Heart right ventricle (tissue), 16 donors: ENCODE results near the gene GFPT2. TPM values are rescaled to one million over a fixed set of nuclear protein-coding genes. Genes with fewer than 3 reads are reported as not detected.

Source experiments
- ATAC-seq, 8 donors: fragments of 200-7000 bp; cut with Tn5 transposase; one replicate each; pipeline ENCODE4 v1.9.1; 2020; ENCODE audit warnings: mild to moderate bottlenecking in 8 of 8, moderate library complexity in 8 of 8, moderate number of reproducible peaks in 1 of 8
- DNase-seq, 2 donors: peaks; one replicate each; pipeline ENCODE4 v3.0.0-alpha.2; 2020
- H3K27ac ChIP-seq, 10 donors: fragments of 200-600 bp; sonication (generic) in 2 of 10; one replicate each; pipeline versions ENCODE4 v1.5.0 to v1.8.0; 2020 to 2022; ENCODE audit warnings: mild to moderate bottlenecking in 3 of 10
- H3K27me3 ChIP-seq, 7 donors: fragments of 200-600 bp; one replicate each; pipeline ENCODE4 v1.8.0; 2021 to 2022; ENCODE audit warnings: mild to moderate bottlenecking in 2 of 7
- H3K36me3 ChIP-seq, 9 donors: fragments of 200-600 bp; sonication (generic) in 1 of 9; one replicate each; pipeline versions ENCODE4 v1.5.0 to v1.8.0; 2020 to 2022; ENCODE audit warnings: mild to moderate bottlenecking in 2 of 9
- H3K4me1 ChIP-seq, 9 donors: fragments of 200-600 bp; sonication (generic) in 1 of 9; one replicate each; pipeline versions ENCODE4 v1.5.0 to v1.8.0; 2020 to 2022; ENCODE audit warnings: mild to moderate bottlenecking in 4 of 9
- H3K4me3 ChIP-seq, 10 donors: fragments of 200-600 bp; sonication (generic) in 2 of 10; one replicate each; pipeline versions ENCODE4 v1.5.0 to v1.8.0; 2020 to 2022; ENCODE audit warnings: mild to moderate bottlenecking in 7 of 10, moderate library complexity in 2 of 10
- H3K9me3 ChIP-seq, 11 donors: fragments of 200-600 bp in 10 of 11; sonication (generic) in 2 of 11; one replicate each; pipeline versions ENCODE4 v1.5.0 to v1.8.0; 2013 to 2022; ENCODE audit warnings: mild to moderate bottlenecking in 2 of 11, control low read depth in 1 of 11, moderate library complexity in 1 of 11
- WGBS, 2 donors: extraction: QIAGEN DNeasy Blood & Tissue Kit; methylation state at CpG; one replicate each; pipeline ENCODE4 v1.1.7; 2013; ENCODE audit warnings: inconsistent platforms in 1 of 2; 5-methylcytosine and 5-hydroxymethylcytosine counted together
- intact Hi-C, 10 donors: fragments of 100-400 bp; cut with DNase I; formaldehyde crosslinking; loops; one replicate each; pipeline versions ENCODE4 v1.11.1 to v1.14.2; 2022
- polyA plus RNA-seq, 2 donors: library from polyadenylated mRNA; stranded (reverse); fragments of 200-250 nt; gene quantifications; one replicate each; pipeline ENCODE4 v1.2.3, GENCODE V29; 2013
- total RNA-seq, 10 donors: library from RNA; stranded (reverse); fragmentation: NEBNext Ultra II Directional in 3 of 10; extraction: Animal tissue kit (Norgen Biotek cat#: 25700) in 3 of 10; gene quantifications; one replicate each; pipeline versions ENCODE4 v1.2.1 to v1.2.4, GENCODE V29; 2021 to 2023
- TF ChIP-seq, protein P1 (sequence below), 9 donors: fragments of 200-600 bp; sonication (generic) in 2 of 9; IDR thresholded peaks; one replicate each; pipeline versions ENCODE4 v1.5.0 to v1.8.0; 2021 to 2022; ENCODE audit warnings: antibody characterized with exemption in 9 of 9, mild to moderate bottlenecking in 5 of 9, moderate library complexity in 1 of 9
- donor health status: Arrhythmogenic right ventricular cardiomyopathy.
- donor health status: ischemic (EF 13 %, LVEDD 7.1; RV severe dilation, severe dysfunction).
- donor health status: healthy with polysubstance abuse.
- donor health status: DM: no; HTN: yes; CAD: no.
- donor health status: DM: no; HTN: no; CAD: no.
- donor health status: ischemic (EF 25% LVEDD 6.9; RV normal size, moderate dysfunction).
- donor health status: ischemic (EF 25% LVEDD 5.7; RV mildly dilated, moderate dysfunction).
- donor health status: healthy.
- donor health status: DM: yes; HTN: yes; CAD: no.
- donor health status: Ischemic cardiomyopathy.
- donor health status: ischemic (EF 35%, LVEDD 5.7; RV mildly dilated, moderate dysfunction).
- donor health status: nonischemic (EF 11% LVEDD 7.7; RV severe dilation, severe dysfunction).
- donor health status: DM: yes; HTN: yes; CAD: no.
- donor health status: PGD.
- donor health status: ischemic (EF 29% LVEDD 5.4; RV normal size, mild dysfunction).
- donor health status: nonischemic (EF 23%, LVEDD 6.1; RV moderate dilation, normal function).

The GFPT2 gene
- total and polyA plus RNA-seq, 12 donors, result 2.5 to 19.4 (median 6.9) TPM

- Histone ChIP-seq H3K9me3 (no peaks in the 10 kb centered on the region), H3K4me3 (no peak overlapping the region), H3K27me3 (peaks cover 0 to 12% (median 6%) of the 10 kb centered on the region in 7 donors), H3K27ac (no peak overlapping the region), H3K4me1 (no peaks in the 10 kb centered on the region), H3K36me3 (no peaks in the 10 kb centered on the region)
- ATAC-seq (no peak), DNase-seq (no peak)
- intact Hi-C loops, result no loop called here
- WGBS, 2 donors, result 68 to 73% methylated on average over 13 of the region's 13 CpGs
- TF ChIP-seq, protein P1, sequence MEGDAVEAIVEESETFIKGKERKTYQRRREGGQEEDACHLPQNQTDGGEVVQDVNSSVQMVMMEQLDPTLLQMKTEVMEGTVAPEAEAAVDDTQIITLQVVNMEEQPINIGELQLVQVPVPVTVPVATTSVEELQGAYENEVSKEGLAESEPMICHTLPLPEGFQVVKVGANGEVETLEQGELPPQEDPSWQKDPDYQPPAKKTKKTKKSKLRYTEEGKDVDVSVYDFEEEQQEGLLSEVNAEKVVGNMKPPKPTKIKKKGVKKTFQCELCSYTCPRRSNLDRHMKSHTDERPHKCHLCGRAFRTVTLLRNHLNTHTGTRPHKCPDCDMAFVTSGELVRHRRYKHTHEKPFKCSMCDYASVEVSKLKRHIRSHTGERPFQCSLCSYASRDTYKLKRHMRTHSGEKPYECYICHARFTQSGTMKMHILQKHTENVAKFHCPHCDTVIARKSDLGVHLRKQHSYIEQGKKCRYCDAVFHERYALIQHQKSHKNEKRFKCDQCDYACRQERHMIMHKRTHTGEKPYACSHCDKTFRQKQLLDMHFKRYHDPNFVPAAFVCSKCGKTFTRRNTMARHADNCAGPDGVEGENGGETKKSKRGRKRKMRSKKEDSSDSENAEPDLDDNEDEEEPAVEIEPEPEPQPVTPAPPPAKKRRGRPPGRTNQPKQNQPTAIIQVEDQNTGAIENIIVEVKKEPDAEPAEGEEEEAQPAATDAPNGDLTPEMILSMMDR (IDR thresholded peaks at IDR 0.05), result no peak
These were observed 24.5 kb upstream of the GFPT2 start for GRCh38 chr5:180377556-180378197.

GRCh38 chr5:180376511-180376910 is 23.4 kb upstream of the GFPT2 start:
- ATAC-seq (no peak), DNase-seq (no peak)
- Histone ChIP-seq H3K4me1 (no peaks in the 10 kb centered on the region), H3K27ac (no peak overlapping the region), H3K9me3 (no peaks in the 10 kb centered on the region), H3K27me3 (peaks cover 0 to 9% (median 0%) of the 10 kb centered on the region in 7 donors), H3K36me3 (no peaks in the 10 kb centered on the region), H3K4me3 (no peak overlapping the region)
- 38 to 48% methylated on average over 6 of the region's 6 CpGs for WGBS, 2 donors
- TF ChIP-seq, protein P1 (IDR thresholded peaks at IDR 0.05), result no peak
- intact Hi-C loops, result no loop called here

- DNase-seq, result no peak
- no peaks in the 10 kb centered on the region for H3K36me3 ChIP-seq
- TF ChIP-seq, protein P1 (IDR thresholded peaks at IDR 0.05), result no peak
- no peak overlapping the region for H3K4me3 ChIP-seq
- 86 to 88% methylated on average over 8 of the region's 8 CpGs for WGBS, 2 donors
- H3K4me1 ChIP-seq, result no peaks in the 10 kb centered on the region
- no peaks in the 10 kb centered on the region for H3K9me3 ChIP-seq
- ATAC-seq, result no peak
- intact Hi-C loops, result no loop called here
- H3K27ac ChIP-seq, result no peak overlapping the region
- H3K27me3 ChIP-seq, result peaks cover 0 to 3% (median 0%) of the 10 kb centered on the region in 7 donors
These were observed 22.8 kb upstream of the GFPT2 start for GRCh38 chr5:180375955-180376354.

GRCh38 chr5:180375291-180375690 is 22.2 kb upstream of the GFPT2 start:
- no peak overlapping the region for H3K4me3 ChIP-seq
- H3K27me3 ChIP-seq, result no peaks in the 10 kb centered on the region
- whole genome bisulfite sequencing, 2 donors, result 84 to 90% methylated on average over 9 of the region's 9 CpGs
- no peaks in the 10 kb centered on the region for H3K36me3 ChIP-seq
- H3K27ac ChIP-seq, result no peak overlapping the region
- no peaks in the 10 kb centered on the region for H3K4me1 ChIP-seq
- DNase-seq (no peak), ATAC-seq (no peak)
- TF ChIP-seq, protein P1 (IDR thresholded peaks at IDR 0.05), result no peak
- H3K9me3 ChIP-seq, result no peaks in the 10 kb centered on the region
- intact Hi-C loops, result no loop called here
